Hepatocyte (in vitro differentiated cells): ENCODE data around the gene NOD2. TPM values are rescaled to one million over a fixed set of nuclear protein-coding genes. Genes with fewer than 3 reads are reported as not detected.
A peak's percentile ranks its signal among the peaks of the same experiment; 100 is the strongest.

ENCODE experiments used
- DNase-seq: peaks from one replicate; pipeline ENCODE4 v3.0.0-alpha.2; 2016; ENCODE audit warnings: low spot score
- H2AFZ ChIP-seq: fragments of 200-600 bp; sonication (generic); 2 replicates; pipeline ENCODE4 v1.6.0; 2016; ENCODE audit warnings: antibody characterized with exemption, mild to moderate bottlenecking
- H3K27ac ChIP-seq: fragments of 200-600 bp; sonication (generic); 2 replicates; pipeline ENCODE4 v1.5.1; 2016; ENCODE audit warnings: mild to moderate bottlenecking
- H3K27me3 ChIP-seq: fragments of 200-600 bp; sonication (generic); 2 replicates; pipeline ENCODE4 v1.6.1; 2016
- H3K36me3 ChIP-seq: fragments of 200-600 bp; sonication (generic); replicated peaks from 2 replicates; pipeline ENCODE4 v1.5.1; 2016; ENCODE audit warnings: low read depth; ENCODE audit not compliant: insufficient read depth
- H3K4me1 ChIP-seq: fragments of 200-600 bp; sonication (generic); 2 replicates; pipeline ENCODE4 v1.5.1; 2016; ENCODE audit warnings: mild to moderate bottlenecking, moderate library complexity; ENCODE audit not compliant: insufficient read depth
- H3K4me2 ChIP-seq: fragments of 200-600 bp; sonication (generic); 2 replicates; pipeline ENCODE4 v1.6.0; 2016
- H3K4me3 ChIP-seq: fragments of 200-600 bp; sonication (generic); 2 replicates; pipeline ENCODE4 v1.5.1; 2016; ENCODE audit warnings: mild to moderate bottlenecking
- H3K79me2 ChIP-seq: fragments of 200-600 bp; sonication (generic); 2 replicates; pipeline ENCODE4 v1.6.0; 2017; ENCODE audit warnings: mild to moderate bottlenecking
- H3K9me2 ChIP-seq: fragments of 200-600 bp; sonication (generic); replicated peaks from 2 replicates; pipeline ENCODE4 v1.6.0; 2017; ENCODE audit warnings: mild to moderate bottlenecking; ENCODE audit not compliant: insufficient read depth
- H3K9me3 ChIP-seq: fragments of 200-600 bp; sonication (generic); 2 replicates; pipeline ENCODE4 v1.5.1; 2016; ENCODE audit warnings: low read depth, mild to moderate bottlenecking
- H4K20me1 ChIP-seq: fragments of 200-600 bp; sonication (generic); 2 replicates; pipeline ENCODE4 v1.6.0; 2016; ENCODE audit warnings: mild to moderate bottlenecking; ENCODE audit not compliant: insufficient read depth, poor library complexity, severe bottlenecking
- EZH2 ChIP-seq: fragments of 200-600 bp; sonication (generic); IDR thresholded peaks from 2 replicates; pipeline ENCODE4 v1.6.1; 2016; ENCODE audit warnings: antibody characterized with exemption, mild to moderate bottlenecking, borderline replicate concordance
- EZH2phosphoT487 ChIP-seq: fragments of 200-600 bp; sonication (generic); IDR thresholded peaks from one replicate; pipeline ENCODE4 v1.6.1; 2018; ENCODE audit warnings: antibody characterized with exemption, mild to moderate bottlenecking, low read depth, moderate library complexity; ENCODE audit not compliant: unreplicated experiment, severe bottlenecking
- WGBS: methylation state at CpG from one replicate; pipeline ENCODE4 v1.1.6; 2016; ENCODE audit warnings: low lambda C conversion rate; ENCODE audit errors: missing lambda C conversion rate; 5-methylcytosine and 5-hydroxymethylcytosine counted together
- polyA plus RNA-seq: library from polyadenylated mRNA; unstranded; fragments of >200 nt; fragmentation: Nextera tagmentation; extraction: Ambion mirVana; gene quantifications from 2 replicates; pipeline ENCODE4 v1.2.1, GENCODE V29; 2016
- total RNA-seq: library from RNA; depleted of rRNA; stranded (reverse); fragments of >200 nt; gene quantifications from 2 replicates; pipeline ENCODE4 v1.2.3, GENCODE V29; 2014
- TF ChIP-seq, protein P1 (sequence below): fragments of 200-600 bp; sonication (generic); IDR thresholded peaks from 2 replicates; pipeline ENCODE4 v1.5.1; 2016; ENCODE audit warnings: antibody characterized with exemption, mild to moderate bottlenecking; ENCODE audit not compliant: poor library complexity

Gene NOD2
- total and polyA plus RNA-seq, 2 experiments from 2014 or later, result 0.13 TPM; not detected in 1

DNA sequence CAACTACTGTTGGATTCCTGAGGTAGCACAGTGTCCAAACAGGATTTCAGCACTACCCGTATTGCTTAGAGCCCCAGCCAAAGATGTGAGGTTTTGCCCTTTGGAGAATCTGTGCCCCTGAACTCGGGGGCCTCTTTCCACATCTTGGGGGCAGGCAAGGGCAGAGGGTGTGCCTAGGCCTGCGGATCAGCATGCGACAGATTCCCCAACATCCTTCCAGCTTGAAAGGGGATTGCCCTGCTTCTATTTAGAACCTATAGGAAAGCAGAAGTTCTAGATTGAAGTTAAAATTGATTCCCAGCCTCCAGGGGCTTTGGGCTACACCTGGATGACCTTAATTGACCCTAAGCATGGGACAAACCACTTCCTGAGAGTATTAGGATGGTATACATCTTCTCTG lies 19.6 kb downstream of the NOD2 start:
- WGBS, result 85% methylated on average over 4 of the region's 4 CpGs

GRCh38 chr16:50717091-50717490 lies 23.7 kb downstream of the NOD2 start:
- DNase-seq, result no peak
- H2AFZ ChIP-seq, result no peak overlapping the region
- no peaks in the 10 kb centered on the region for H3K9me2 ChIP-seq
- H4K20me1 ChIP-seq, result no peaks in the 10 kb centered on the region
- TF ChIP-seq EZH2phosphoT487, result no peak
- no peak for TF ChIP-seq EZH2
- TF ChIP-seq, protein P1, sequence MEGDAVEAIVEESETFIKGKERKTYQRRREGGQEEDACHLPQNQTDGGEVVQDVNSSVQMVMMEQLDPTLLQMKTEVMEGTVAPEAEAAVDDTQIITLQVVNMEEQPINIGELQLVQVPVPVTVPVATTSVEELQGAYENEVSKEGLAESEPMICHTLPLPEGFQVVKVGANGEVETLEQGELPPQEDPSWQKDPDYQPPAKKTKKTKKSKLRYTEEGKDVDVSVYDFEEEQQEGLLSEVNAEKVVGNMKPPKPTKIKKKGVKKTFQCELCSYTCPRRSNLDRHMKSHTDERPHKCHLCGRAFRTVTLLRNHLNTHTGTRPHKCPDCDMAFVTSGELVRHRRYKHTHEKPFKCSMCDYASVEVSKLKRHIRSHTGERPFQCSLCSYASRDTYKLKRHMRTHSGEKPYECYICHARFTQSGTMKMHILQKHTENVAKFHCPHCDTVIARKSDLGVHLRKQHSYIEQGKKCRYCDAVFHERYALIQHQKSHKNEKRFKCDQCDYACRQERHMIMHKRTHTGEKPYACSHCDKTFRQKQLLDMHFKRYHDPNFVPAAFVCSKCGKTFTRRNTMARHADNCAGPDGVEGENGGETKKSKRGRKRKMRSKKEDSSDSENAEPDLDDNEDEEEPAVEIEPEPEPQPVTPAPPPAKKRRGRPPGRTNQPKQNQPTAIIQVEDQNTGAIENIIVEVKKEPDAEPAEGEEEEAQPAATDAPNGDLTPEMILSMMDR, result no peak
- no peaks in the 10 kb centered on the region for H3K36me3 ChIP-seq
- H3K4me2 ChIP-seq, result no peak overlapping the region
- no peaks in the 10 kb centered on the region for H3K9me3 ChIP-seq
- no peak overlapping the region for H3K4me3 ChIP-seq
- H3K79me2 ChIP-seq, result no peaks in the 10 kb centered on the region
- peaks cover 34% of the 10 kb centered on the region for H3K4me1 ChIP-seq
- WGBS, result 83% methylated on average over 4 of the region's 4 CpGs
- H3K27ac ChIP-seq, result no peak overlapping the region
- H3K27me3 ChIP-seq, result no peaks in the 10 kb centered on the region

More for the DNA sequence above, 19.6 kb downstream of the NOD2 start:
- TF ChIP-seq, protein P1, result no peak
- no peak for TF ChIP-seq EZH2phosphoT487
- Histone ChIP-seq H3K27ac (peak overlapping the region; percentile 33), H2AFZ (no peak overlapping the region), H3K9me2 (no peaks in the 10 kb centered on the region), H3K79me2 (no peaks in the 10 kb centered on the region), H3K36me3 (no peaks in the 10 kb centered on the region), H3K4me3 (no peak overlapping the region), H3K4me1 (peaks cover 23% of the 10 kb centered on the region), H3K9me3 (no peaks in the 10 kb centered on the region), H3K4me2 (no peak overlapping the region), H4K20me1 (no peaks in the 10 kb centered on the region), H3K27me3 (no peaks in the 10 kb centered on the region)
- DNase-seq, result no peak

GRCh38 chr16:50717494-50717893 lies 24.1 kb downstream of the NOD2 start:
- no peaks in the 10 kb centered on the region for H3K9me3 ChIP-seq
- no peak overlapping the region for H3K4me2 ChIP-seq
- no peak for TF ChIP-seq EZH2phosphoT487
- no peak for TF ChIP-seq EZH2
- TF ChIP-seq, protein P1, result no peak
- no peaks in the 10 kb centered on the region for H3K27me3 ChIP-seq
- H4K20me1 ChIP-seq, result no peaks in the 10 kb centered on the region
- no peaks in the 10 kb centered on the region for H3K36me3 ChIP-seq
- DNase-seq, result no peak
- H3K27ac ChIP-seq, result no peak overlapping the region
- H3K79me2 ChIP-seq, result no peaks in the 10 kb centered on the region
- WGBS, result 85% methylated on average over 5 of the region's 5 CpGs
- no peak overlapping the region for H3K4me3 ChIP-seq
- H2AFZ ChIP-seq, result no peak overlapping the region
- no peaks in the 10 kb centered on the region for H3K9me2 ChIP-seq
- H3K4me1 ChIP-seq, result peaks cover 30% of the 10 kb centered on the region
